HG02840 (cell line): ENCODE results near the gene VWA5B1.

ENCODE experiments used
- ATAC-seq: cut with Tn5 transposase; IDR thresholded peaks from one replicate; pipeline ENCODE4 v1.9.1; 2021; ENCODE audit warnings: mild to moderate bottlenecking, moderate library complexity, moderate number of reproducible peaks; ENCODE audit not compliant: unreplicated experiment, low FRiP score

The VWA5B1 gene

DNA sequence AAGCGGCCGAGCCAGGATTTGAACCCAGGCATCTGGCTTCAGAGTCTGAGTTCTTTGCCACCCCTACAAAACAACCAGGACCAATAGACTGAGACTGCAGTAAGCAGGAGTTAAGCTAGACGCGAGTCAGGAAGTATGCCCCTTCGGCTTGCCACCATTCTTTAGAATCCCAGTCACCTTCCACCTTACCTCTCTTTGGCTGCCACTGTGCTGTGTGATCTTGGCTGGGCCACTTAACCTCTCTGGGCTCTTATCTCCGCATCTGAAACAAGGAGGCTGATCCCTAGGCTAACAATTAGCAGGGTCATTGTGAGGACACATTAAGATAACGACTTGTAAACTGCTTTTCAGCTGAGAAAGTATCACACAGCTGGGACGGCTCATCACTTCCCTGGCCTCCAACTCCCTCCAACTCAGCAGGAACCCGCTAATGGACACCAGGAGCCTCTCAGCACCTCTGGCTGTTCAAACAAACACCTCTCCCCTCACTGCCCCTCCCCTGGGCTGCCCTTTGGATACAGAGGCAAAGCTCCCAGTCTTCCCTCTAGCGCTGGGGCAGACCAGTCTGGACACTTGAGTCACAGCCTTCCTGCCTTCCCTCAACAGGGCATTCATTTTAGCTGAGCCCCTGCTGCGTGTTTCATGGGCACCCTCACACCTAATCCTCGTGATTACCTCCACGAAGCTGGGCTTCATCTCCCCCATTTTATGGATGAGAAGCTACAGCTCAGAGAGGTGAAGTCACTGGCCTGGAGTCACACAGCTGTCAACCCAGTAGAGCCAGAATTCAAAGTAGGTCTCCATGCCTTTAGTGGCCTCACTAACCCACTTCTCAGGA is 112.1 kb downstream of the VWA5B1 start:
- no peak for ATAC-seq

GRCh38 chr1:20403423-20404145 is 112.9 kb downstream of the VWA5B1 start:
- no peak for ATAC-seq

GRCh38 chr1:20404466-20404865 is 113.8 kb downstream of the VWA5B1 start:
- no peak for ATAC-seq
